Central memory CD4-positive, alpha-beta T cell (primary cell): ENCODE data around the gene PLG.
A peak's percentile ranks its signal among the peaks of the same experiment; 100 is the strongest.
"Not testable (repeated sequence)": the region's sequence is repeated elsewhere in the genome, so short reads cannot be mapped to it uniquely, and the experiment has no call there.

Experiments
- DNase-seq: peaks from one replicate; pipeline ENCODE4 v3.0.0; 2022

The PLG gene

DNA sequence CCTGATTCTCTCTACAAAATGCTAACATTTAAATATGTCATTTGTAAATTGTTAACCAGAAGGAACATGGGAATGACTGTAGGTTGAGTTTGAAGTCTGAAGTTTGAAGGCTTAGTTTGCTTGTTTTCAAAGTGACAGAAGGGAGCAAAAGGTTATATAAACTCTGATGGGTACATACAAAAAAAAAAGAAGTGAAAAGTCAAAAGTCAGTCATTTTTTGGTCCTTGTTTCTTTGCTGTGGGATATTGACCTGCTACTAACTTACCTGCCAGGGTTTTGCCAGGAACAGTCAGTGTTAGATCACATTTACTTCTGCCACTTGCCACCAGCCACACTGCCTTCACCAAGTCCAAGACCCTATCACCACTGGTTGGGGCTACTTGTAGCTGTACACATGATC is 6.9 kb downstream of the PLG start:
- not testable (repeated sequence) for DNase-seq

GRCh38 chr6:160714731-160715316 is 12.8 kb downstream of the PLG start:
- DNase-seq, result no peak

DNA sequence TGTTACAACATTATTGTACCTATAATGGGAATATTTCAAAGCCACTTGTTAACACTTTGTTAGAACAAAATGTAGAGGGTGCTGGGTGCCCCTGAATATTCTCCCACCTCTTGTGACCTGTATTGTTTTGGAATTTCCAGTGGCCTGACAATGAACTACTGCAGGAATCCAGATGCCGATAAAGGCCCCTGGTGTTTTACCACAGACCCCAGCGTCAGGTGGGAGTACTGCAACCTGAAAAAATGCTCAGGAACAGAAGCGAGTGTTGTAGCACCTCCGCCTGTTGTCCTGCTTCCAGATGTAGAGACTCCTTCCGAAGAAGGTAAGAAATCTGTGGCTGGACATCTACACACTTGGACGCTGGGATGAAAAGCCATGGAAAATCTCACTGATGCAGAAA is 28.9 kb downstream of the PLG start:
- DNase-seq, result no peak

DNA sequence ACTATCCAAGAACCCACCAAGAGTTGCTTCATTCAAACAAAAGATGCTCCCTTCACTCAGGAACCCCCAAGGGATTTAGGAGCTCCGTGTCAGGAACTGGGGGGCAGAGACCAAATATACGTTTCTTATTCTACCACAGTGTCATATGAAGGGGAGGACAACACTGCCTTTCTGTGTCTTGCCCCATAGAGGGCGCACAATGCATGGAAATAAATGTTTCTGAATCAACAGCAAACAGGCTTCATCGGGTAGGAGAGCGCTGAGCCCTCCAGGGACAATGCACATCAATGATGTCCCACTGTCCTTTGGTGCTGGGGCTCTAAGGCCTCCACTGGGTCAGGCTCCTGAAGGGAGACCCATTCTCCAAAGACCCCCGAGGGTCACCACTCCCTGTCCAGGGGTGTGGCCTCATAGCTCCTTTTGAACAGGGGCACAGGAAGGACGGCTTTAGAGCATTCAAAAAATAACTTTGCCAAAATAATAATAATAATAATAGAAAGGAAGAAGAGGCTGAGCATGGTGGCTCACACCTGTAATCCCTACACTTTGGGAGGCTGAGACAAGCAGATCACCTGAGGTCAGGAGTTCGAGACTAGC is 31.1 kb downstream of the PLG start:
- DNase-seq, result peak; percentile 13

DNA sequence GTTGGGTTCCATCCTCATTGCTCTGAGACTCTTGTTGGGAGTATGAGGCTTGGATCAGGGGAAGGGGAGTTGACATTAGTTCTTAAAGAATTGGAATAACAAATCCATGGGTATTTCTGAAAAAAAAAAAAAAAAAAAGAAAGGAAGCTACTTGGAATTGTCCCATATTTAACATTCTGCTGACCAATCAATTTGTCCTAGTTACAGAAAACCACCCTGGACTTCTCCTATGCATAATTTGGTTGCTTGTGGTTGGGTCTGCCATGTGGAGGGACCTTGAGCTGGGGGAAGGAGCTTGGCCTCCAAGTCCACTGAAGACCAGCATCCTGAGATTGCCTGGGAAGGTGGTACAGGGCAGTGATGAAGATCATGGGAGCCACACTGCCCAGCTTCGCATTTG is 32.6 kb downstream of the PLG start:
- DNase-seq, result no peak

DNA sequence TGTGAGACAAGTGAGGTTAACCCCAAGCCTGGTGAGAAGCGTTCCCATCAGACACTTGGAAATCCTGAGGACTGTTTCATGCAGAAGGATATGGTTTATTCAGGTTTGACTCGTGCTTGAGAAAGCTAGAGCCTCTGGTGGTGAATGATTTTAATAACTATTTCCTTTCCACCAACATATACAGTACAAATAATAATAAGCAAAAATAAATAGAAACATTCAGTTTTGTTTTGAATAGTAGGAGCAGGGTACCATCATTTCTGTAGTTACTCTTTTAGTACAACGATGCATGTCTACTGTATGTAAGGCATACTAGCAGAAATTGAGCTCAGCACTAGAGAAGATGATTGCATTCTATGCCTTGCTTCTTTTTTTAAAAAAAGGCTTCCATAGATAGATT is 33.5 kb downstream of the PLG start:
- DNase-seq, result no peak

GRCh38 chr6:160737934-160738333 is 35.9 kb downstream of the PLG start:
- no peak for DNase-seq

DNA sequence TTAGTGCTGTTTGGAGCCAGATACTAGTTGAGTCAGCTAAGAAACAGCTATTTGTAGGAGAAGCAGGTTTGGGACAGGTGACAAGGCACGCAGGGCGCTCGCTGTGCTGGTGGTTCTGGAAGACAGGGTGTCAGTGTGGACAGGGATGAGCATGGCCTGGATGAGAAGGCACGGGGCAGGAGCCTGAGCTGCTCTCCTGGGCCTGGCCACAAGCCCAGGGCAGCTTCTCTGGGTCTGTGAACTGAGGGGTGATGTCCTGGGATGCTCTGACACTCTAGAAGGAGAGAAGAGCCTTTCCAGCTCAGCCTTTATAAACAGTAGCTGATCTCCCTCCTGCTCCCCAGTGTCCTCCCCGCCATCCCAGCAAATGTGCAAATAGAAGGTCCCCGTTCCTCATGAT is 37.9 kb downstream of the PLG start:
- DNase-seq, result no peak

- not testable (repeated sequence) for DNase-seq
Measured at GRCh38 chr6:160741012-160741411, 39.0 kb downstream of the PLG start.

DNA sequence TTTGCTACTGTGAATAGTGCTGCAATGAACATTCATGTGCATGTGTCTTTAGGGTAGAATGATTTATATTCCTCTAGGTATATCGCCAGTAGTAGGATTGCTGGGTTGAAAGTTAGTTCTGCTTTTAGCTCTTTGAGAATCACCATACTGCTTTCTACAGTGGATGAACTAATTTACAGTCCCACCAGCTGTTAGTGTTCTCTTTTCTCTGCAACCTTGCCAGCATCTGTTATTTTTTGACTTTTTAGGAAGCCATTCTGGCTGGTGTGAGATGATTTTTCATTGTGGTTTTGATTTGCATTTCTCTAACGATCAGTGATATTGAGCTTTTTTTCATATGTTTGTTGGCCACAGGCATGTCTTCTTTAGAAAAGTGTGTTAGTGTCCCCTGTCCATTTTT is 40.0 kb downstream of the PLG start:
- DNase-seq, result no peak

- DNase-seq, result no peak
Measured at GRCh38 chr6:160750276-160750689, 48.2 kb downstream of the PLG start.

DNA sequence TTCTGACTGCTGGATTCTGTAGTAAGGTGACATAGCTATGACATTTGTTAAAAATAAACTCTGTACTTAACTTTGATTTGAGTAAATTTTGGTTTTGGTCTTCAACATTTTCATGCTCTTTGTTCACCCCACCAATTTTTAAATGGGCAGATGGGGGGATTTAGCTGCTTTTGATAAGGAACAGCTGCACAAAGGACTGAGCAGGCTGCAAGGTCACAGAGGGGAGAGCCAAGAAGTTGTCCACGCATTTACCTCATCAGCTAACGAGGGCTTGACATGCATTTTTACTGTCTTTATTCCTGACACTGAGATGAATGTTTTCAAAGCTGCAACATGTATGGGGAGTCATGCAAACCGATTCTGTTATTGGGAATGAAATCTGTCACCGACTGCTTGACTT is 51.2 kb downstream of the PLG start:
- not testable (repeated sequence) for DNase-seq

- no peak for DNase-seq
Measured at GRCh38 chr6:160755165-160755564, 53.1 kb downstream of the PLG start.

- no peak for DNase-seq
Measured at GRCh38 chr6:160756021-160756420, 54.0 kb downstream of the PLG start.

- no peak for DNase-seq
Measured at GRCh38 chr6:160756871-160757270, 54.8 kb downstream of the PLG start.

DNA sequence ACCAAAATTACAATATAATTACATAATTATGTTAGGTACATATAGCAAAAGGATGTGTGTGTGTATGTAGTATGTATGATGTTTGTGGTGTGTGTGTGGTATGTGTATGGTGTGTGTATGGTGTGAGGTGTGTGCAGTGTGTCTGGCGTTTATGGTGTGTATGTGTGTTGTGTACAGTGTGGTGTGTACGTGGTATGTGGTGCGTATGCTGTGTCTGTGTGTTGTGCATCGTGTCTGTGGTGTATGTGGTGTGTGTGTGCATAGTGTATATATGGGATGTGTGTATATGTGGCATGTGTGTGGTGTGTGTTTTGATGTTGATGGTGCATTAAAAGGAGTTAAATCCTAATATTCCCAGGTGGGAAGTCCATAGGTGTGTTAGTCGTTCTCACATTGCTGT is 62.8 kb downstream of the PLG start:
- DNase-seq, result no peak

GRCh38 chr6:160765412-160765811 is 63.4 kb downstream of the PLG start:
- no peak for DNase-seq

DNA sequence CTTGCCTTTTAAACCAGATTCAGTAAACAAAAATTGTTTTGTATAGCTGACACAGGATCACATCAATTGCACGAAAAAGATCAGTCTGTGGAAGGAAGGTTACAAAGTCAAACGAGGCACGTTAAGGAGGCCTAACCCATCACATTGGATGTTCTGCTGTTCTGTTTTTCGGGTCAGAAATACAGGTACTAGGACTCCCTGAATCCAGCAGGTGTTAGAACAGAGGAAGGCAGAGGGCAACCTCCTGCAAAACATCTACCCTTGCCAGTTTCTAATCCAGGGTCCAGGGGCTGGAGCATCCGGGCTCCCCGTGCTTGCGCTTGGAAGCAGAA is 64.6 kb downstream of the PLG start:
- DNase-seq, result no peak

DNA sequence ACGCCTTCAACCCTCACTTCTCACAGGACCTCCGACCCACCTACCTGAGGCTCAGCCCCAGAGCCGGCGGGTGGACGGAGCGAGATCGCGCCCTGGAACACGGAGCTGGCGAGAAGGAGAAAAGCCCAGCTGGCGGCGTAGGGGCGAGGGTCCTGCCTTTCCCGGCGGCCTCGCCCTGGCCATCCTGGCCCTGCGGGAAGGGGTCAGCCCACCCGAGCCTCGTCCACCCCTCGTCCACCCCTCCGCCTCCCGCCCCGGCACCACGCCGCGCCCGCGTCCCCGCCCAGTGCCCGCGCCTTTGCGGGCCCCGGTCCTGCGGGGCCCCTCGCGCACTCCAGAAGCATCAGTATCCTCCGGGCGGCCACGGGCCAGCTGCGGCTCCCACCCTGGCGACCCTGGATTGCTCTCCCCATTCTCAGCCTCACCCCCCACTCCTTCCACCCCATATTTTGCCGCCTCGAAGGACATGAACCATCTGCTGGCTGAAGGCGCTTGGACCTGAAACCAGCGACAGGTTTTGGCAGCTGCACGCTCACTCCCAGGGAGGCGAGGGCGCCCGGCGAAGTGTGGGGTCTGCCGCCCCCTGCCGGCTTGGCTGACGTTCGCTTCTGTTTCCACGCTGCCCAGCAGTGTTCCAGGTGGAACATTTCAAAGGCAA is 65.1 kb downstream of the PLG start:
- peak; percentile 25 for DNase-seq

DNA sequence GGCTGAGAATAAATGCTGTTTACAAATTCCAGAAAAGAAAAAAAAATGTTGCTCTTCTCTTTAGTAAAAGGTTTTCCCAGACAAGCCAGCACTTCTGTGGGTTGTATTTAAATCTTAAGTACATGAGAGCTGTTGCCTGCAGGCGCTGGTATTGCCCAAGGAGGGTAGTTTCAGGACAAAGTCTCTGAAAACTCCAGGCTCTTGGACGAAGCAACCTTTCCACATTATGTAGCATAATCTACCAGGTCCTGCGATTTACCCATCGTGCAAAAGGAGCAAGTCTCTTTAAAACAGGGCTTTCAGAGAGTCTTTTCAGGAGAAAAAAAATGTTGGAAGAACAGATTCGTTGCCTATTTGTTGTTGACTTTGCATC is 65.6 kb downstream of the PLG start:
- no peak for DNase-seq

GRCh38 chr6:160768101-160768500 is 66.1 kb downstream of the PLG start:
- DNase-seq, result no peak

- no peak for DNase-seq
Measured at GRCh38 chr6:160774399-160774798, 72.4 kb downstream of the PLG start.

- no peak for DNase-seq
Measured at GRCh38 chr6:160775792-160776580, 73.9 kb downstream of the PLG start.

GRCh38 chr6:160779095-160779494 is 77.1 kb downstream of the PLG start:
- DNase-seq, result not testable (repeated sequence)
